ENCODE data around the gene GMDS.

GRCh38 chr6:1626481-1626880, 618.9 kb downstream of the GMDS start:
- TF ChIP-seq CTCF (IDR thresholded peaks at IDR 0.05; ENCODE audit: borderline replicate concordance, extremely low read depth, low read length, poor library complexity, severe bottlenecking) (no peak), EZH2 (IDR thresholded peaks at IDR 0.05; ENCODE audit: borderline replicate concordance, low read depth, low read length, severe bottlenecking) (no peak)

Measured in DND-41 (cell line).